GM20000 (cell line): ENCODE measurements around the gene RPS19BP1.

Experiments
- DNase-seq: peaks from one replicate; pipeline ENCODE4 v3.0.0; 2012; ENCODE audit warnings: low spot score
- CTCF ChIP-seq: IDR thresholded peaks from 2 replicates; pipeline ENCODE4 v1.5.1; 2012; ENCODE audit warnings: mild to moderate bottlenecking, control low read depth; ENCODE audit errors: extremely low read depth, missing control alignments

The RPS19BP1 gene

DNA sequence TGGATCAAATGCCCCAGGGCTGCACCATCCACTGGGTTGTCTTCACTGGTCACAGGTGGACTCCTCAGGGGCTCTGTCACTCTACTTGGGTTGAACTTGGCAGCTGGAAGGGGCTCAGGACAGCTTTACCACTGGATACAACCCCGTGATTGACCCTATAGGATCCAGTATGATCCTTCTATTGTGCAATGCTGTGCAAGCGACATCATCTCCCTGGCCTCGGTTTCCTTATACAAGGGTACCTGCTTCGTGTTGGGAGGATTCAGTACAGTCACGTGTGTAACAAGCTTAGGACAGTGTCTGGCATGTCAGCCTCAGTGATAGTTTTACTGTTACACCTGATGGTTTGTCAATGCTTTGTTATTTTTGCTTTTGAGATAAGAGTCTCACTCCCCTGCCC lies 51.0 kb downstream of the RPS19BP1 start:
- no peak for DNase-seq
- no peak for TF ChIP-seq CTCF

DNA sequence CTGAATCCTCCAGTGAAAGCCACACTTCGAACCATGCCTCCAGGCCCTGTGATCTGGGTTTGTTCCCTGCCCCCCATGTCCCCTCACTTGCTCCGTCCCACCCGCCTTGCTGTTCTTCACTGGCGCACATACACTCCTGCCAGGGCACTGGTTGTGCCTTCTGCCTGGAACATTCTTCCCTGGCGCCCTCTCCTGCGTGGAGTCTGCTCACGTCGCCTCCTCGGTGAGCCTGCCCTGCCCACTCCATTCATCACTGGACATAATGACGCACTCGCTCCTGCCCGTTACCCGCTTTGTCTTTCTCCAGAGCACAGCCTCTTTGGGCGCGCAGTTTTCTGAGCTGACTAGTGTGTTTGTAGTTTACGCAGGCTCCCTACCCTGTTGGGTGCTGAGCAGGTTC lies 51.5 kb downstream of the RPS19BP1 start:
- TF ChIP-seq CTCF: no peak
- DNase-seq: no peak

- DNase-seq: no peak
- TF ChIP-seq CTCF: no peak
Observed at GRCh38 chr22:39480557-39480956, 52.0 kb downstream of the RPS19BP1 start.

- TF ChIP-seq CTCF: no peak
- no peak for DNase-seq
Observed at GRCh38 chr22:39479254-39479653, 53.3 kb downstream of the RPS19BP1 start.
